ENCODE data around the gene TBC1D22A.

Gene TBC1D22A

DNA sequence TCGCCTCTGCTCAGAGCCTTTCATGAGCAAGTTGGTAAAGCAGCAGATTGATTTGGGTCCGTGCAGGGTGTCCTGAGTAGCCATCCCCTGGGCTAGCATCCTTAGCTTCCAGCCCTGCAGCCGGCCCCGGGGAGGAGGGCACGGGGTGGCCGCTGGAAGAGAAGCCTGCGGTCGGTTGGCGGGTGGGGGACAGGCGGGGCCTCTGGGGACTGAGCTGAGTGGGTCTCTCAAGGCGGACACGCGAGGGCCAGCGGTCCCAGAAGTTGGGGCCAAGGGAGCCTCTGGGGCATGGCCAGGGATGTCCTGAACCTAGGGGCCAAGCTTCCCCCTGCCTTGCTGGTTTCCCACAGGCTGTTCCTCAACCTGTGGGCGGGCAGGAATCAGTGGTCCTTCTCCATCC lies 143.0 kb downstream of the TBC1D22A start:
- no peak for DNase-seq (ENCODE audit: extremely low spot score)
- TF ChIP-seq, protein P1, sequence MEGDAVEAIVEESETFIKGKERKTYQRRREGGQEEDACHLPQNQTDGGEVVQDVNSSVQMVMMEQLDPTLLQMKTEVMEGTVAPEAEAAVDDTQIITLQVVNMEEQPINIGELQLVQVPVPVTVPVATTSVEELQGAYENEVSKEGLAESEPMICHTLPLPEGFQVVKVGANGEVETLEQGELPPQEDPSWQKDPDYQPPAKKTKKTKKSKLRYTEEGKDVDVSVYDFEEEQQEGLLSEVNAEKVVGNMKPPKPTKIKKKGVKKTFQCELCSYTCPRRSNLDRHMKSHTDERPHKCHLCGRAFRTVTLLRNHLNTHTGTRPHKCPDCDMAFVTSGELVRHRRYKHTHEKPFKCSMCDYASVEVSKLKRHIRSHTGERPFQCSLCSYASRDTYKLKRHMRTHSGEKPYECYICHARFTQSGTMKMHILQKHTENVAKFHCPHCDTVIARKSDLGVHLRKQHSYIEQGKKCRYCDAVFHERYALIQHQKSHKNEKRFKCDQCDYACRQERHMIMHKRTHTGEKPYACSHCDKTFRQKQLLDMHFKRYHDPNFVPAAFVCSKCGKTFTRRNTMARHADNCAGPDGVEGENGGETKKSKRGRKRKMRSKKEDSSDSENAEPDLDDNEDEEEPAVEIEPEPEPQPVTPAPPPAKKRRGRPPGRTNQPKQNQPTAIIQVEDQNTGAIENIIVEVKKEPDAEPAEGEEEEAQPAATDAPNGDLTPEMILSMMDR (IDR thresholded peaks at IDR 0.05; ENCODE audit: control extremely low read depth, extremely low read depth, low read depth, missing control alignments) = no peak
- POLR2A ChIA-PET = no interaction called here
- CTCF ChIA-PET = no interaction called here

- TF ChIP-seq, protein P1 (IDR thresholded peaks at IDR 0.05; ENCODE audit: control extremely low read depth, extremely low read depth, low read depth, missing control alignments) = no peak
- POLR2A ChIA-PET = no interaction called here
- DNase-seq (ENCODE audit: extremely low spot score) = no peak
- CTCF ChIA-PET = interaction anchor here (1.4 kb wide), 1 partner anchor 147 kb away, joined by 4 read pairs; no protein-coding TSS in a partner anchor
Measured at GRCh38 chr22:46905834-46906233, 143.4 kb downstream of the TBC1D22A start.

DNA sequence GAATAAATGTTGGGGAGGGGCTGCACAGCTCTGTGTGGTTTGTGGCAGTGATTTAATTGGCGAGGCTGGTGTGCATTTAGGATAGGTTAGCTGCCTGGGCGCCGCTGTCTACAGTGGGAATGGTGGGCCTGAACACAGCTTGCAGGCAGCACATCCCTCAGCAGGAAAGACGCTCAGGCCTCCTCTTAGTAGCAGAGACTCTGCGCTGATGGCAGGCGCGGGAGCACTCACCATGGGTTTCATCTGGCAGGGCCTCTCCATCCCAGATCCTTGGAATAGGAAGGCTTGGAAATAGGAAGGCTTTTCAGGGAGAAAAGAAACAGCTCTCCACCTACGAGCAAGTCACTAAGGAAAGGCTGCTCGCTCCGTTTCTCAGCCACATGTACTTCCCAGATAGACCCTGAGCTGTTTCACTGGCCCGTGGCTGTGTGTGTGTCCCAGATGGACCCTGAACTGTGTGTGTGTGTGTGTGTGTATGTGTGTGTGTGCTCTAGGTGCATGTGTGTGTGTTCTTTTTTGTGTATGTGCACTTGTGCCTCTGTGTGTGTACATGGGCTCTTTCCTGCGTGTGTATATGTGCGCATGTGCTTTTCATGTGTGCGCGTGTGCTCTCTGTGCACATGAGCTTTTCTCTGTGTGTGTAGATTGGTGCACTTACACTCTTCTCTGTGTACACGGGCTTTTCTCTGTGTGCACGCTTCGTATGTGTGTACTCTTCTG lies 144.0 kb downstream of the TBC1D22A start:
- POLR2A ChIA-PET = no interaction called here
- CTCF ChIA-PET = interaction anchor here (1.4 kb wide), 1 partner anchor 148 kb away, joined by 4 read pairs; no protein-coding TSS in a partner anchor
- no peak for DNase-seq (ENCODE audit: extremely low spot score)
- TF ChIP-seq, protein P1 (IDR thresholded peaks at IDR 0.05; ENCODE audit: control extremely low read depth, extremely low read depth, low read depth, missing control alignments) = no peak

GRCh38 chr22:46907241-46908215 lies 145.1 kb downstream of the TBC1D22A start:
- POLR2A ChIA-PET = no interaction called here
- CTCF ChIA-PET = interaction anchor here (1.4 kb wide), 1 partner anchor 149 kb away, joined by 4 read pairs; no protein-coding TSS in a partner anchor
- TF ChIP-seq, protein P1 (IDR thresholded peaks at IDR 0.05; ENCODE audit: control extremely low read depth, extremely low read depth, low read depth, missing control alignments) = no peak
- no peak for DNase-seq (ENCODE audit: extremely low spot score)

DNA sequence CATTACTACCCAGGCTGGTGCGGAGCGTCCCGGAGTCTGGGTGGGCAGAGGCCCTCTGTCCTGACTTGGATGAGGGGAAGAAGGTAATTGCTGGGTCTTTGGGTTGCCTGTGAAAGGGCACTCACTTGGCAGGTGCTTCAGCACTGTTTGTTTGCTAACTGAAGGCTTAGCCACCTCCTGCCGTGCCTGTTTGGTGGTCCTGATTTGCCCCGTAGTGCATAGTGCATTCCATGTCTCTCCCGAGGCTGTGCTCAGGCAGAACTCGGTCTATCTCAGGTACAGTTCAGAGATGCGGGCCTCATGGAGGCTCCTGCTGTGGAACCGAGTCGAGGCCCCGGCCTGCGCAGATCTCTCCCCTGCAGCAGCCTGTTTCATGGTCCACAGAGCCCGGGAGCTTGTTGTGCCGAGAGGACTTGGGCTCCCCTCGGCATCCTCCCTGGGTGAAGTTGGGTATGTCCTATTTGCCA lies 146.2 kb downstream of the TBC1D22A start:
- POLR2A ChIA-PET = no interaction called here
- DNase-seq (ENCODE audit: extremely low spot score) = no peak
- TF ChIP-seq, protein P1 (IDR thresholded peaks at IDR 0.05; ENCODE audit: control extremely low read depth, extremely low read depth, low read depth, missing control alignments) = no peak
- CTCF ChIA-PET = no interaction called here

DNA sequence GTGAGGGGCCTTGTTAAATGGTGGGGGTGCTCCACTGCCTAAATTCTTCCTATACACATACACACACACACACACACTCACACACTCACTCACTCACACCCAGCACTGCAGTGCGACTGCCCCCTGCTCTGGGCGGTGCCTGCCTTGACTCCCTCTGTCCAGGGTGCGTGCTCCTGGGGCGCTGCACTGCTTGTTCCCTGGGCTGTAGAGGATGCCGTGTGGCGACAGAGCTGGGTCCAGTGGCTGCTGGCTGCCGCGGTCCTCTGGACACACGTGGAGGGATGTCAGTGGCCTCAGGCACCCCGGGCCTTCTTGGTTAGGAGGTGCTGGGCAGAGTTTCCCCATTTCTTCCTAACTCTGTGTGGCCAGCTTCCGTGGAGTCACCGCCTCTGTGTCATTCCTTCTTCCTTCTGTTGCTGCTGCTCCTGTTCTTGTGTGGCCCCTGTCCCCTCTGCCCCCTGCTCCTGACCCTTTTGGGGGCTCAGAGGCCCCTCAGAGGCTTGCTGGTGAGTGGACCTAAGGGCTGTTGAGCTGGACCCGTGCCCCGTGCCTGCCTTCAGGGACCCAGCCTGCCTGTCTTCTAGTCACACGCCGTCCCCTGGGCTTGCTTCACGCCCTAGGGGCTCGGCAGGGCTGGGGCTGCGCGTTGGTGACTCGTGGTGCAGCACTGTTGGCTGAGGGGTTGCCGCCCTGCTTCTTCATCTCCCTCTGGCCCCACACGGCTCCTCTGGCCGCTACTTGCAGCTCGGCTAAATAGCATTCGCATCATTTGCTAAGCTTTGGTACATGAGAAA lies 147.0 kb downstream of the TBC1D22A start:
- no peak for DNase-seq (ENCODE audit: extremely low spot score)
- TF ChIP-seq, protein P1 (IDR thresholded peaks at IDR 0.05; ENCODE audit: control extremely low read depth, extremely low read depth, low read depth, missing control alignments) = no peak
- ChIA-PET POLR2A (no interaction called here), CTCF (no interaction called here)
